Measurements from ENCODE around the gene CYBB.

CYBB gene

GRCh38 chrX:37809970-37810369 is 30.1 kb downstream of the CYBB start:
- in situ Hi-C loops (cut with HindIII; ENCODE audit: low sequenced_read_pairs), result no loop called here
- no peak for DNase-seq (ENCODE audit: low read depth, low spot score)
- no peak for TF ChIP-seq CTCF (IDR thresholded peaks at IDR 0.05; ENCODE audit: low read depth, low read length)
- H3K4me3 ChIP-seq (ENCODE audit: low read depth, low read length), result no peak overlapping the region

GRCh38 chrX:37812110-37812509 is 32.3 kb downstream of the CYBB start:
- H3K4me3 ChIP-seq (ENCODE audit: low read depth, low read length), result no peak overlapping the region
- DNase-seq (ENCODE audit: low read depth, low spot score), result no peak
- in situ Hi-C loops (cut with HindIII; ENCODE audit: low sequenced_read_pairs), result no loop called here
- TF ChIP-seq CTCF (IDR thresholded peaks at IDR 0.05; ENCODE audit: low read depth, low read length), result no peak

GRCh38 chrX:37813570-37813969 is 33.7 kb downstream of the CYBB start:
- no peak for DNase-seq (ENCODE audit: low read depth, low spot score)
- TF ChIP-seq CTCF (IDR thresholded peaks at IDR 0.05; ENCODE audit: low read depth, low read length), result no peak
- no peak overlapping the region for H3K4me3 ChIP-seq (ENCODE audit: low read depth, low read length)
- in situ Hi-C loops (cut with HindIII; ENCODE audit: low sequenced_read_pairs), result no loop called here

- no peak overlapping the region for H3K4me3 ChIP-seq (ENCODE audit: low read depth, low read length)
- no peak for TF ChIP-seq CTCF (IDR thresholded peaks at IDR 0.05; ENCODE audit: low read depth, low read length)
- DNase-seq (ENCODE audit: low read depth, low spot score), result no peak
- in situ Hi-C loops (cut with HindIII; ENCODE audit: low sequenced_read_pairs), result no loop called here
Measured at GRCh38 chrX:37815366-37815765, 35.5 kb downstream of the CYBB start.

DNA sequence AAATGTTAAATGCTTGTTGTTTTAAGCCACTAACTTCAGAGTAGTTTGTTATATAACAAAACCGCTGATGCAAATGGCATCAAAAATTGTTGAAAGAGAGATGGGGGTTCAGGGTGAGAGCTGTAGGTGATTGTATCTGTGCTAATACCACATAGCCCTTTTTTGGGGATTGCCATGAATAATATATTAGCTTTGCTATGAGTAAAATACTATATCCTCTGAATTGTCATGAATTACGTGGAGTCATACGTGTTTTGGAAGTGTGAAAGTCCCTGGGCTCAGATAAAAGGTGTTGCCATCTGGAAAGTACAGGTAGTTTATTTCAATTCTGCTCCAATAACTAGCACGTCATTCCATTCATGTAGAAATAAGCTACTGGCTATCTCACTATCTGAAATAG is 36.9 kb downstream of the CYBB start:
- in situ Hi-C loops (cut with HindIII; ENCODE audit: low sequenced_read_pairs), result no loop called here
- H3K4me3 ChIP-seq (ENCODE audit: low read depth, low read length), result no peak overlapping the region
- TF ChIP-seq CTCF (IDR thresholded peaks at IDR 0.05; ENCODE audit: low read depth, low read length), result no peak
- no peak for DNase-seq (ENCODE audit: low read depth, low spot score)

- TF ChIP-seq CTCF (IDR thresholded peaks at IDR 0.05; ENCODE audit: low read depth, low read length), result no peak
- H3K4me3 ChIP-seq (ENCODE audit: low read depth, low read length), result no peak overlapping the region
- in situ Hi-C loops (cut with HindIII; ENCODE audit: low sequenced_read_pairs), result no loop called here
- DNase-seq (ENCODE audit: low read depth, low spot score), result no peak
Measured at GRCh38 chrX:37817176-37817575, 37.3 kb downstream of the CYBB start.

- H3K4me3 ChIP-seq (ENCODE audit: low read depth, low read length), result no peak overlapping the region
- in situ Hi-C loops (cut with HindIII; ENCODE audit: low sequenced_read_pairs), result no loop called here
- no peak for DNase-seq (ENCODE audit: low read depth, low spot score)
- no peak for TF ChIP-seq CTCF (IDR thresholded peaks at IDR 0.05; ENCODE audit: low read depth, low read length)
Measured at GRCh38 chrX:37817579-37817978, 37.7 kb downstream of the CYBB start.

Measured in astrocyte of the spinal cord (primary cell).